ENCODE measurements around the gene KCNJ18. TPM values are rescaled to one million over a fixed set of nuclear protein-coding genes. Genes with fewer than 3 reads are reported as not detected.
A peak's percentile ranks its signal among the peaks of the same experiment; 100 is the strongest.
"Not testable (repeated sequence)": the region's sequence is repeated elsewhere in the genome, so short reads cannot be mapped to it uniquely, and the experiment has no call there.

The KCNJ18 gene
- total and polyA plus RNA-seq, 2 of the 13 experiments (the other 11 are each of a cell fraction or from before 2014, with no cell fraction given): not detected

DNA sequence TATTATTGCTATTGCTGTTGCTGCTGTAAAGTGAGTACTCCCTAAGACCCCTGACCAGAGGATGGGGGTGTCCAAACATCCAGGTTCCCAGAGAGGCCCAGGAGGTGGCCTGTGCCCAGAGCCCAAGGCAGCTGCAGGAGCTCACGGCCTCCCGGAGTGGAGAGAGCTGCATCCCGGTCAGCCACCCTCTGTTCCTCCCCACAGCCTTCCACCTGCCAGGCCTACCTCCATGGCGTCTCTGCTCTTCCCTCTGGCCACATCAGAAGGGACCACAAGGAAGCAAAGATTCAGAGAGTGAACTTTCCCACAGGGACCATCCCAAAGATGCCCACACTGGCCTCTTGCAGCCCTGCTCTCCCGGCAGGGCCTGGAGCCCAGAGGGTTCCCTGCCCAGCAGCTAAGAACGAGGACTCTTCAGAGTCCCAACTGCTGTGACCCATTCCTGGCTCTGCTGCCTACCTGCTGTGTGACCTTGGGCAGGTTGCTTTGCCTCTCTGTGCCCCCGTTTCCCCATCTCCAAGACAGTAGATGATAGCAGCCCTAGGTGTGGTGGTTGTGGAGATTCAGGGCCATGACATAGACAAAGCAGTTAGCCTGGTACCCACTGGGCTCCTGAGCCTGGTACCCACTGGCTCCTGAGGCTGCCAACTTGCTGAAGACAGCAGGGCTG lies 53.2 kb downstream of the KCNJ18 start:
- ATAC-seq; H3K4me1 ChIP-seq (ENCODE audit: insufficient read depth, low read length); BruUV-seq (replicated peaks); H3K9ac ChIP-seq (ENCODE audit: insufficient read depth, low read depth, low read length); DNase-seq (ENCODE audit: low spot score); H3K79me2 ChIP-seq (ENCODE audit: insufficient read depth, low read length); H3K27ac ChIP-seq (ENCODE audit: extremely low read length, insufficient read depth, low read length); in situ Hi-C loops (cut with HindIII; ENCODE audit: extremely low pct_ligation_motif_present, low pct_unique_long_range_greater_than_20kb); CTCF ChIA-PET (ENCODE audit: low intra/inter-chr PET ratio, low total read pairs); H3K4me2 ChIP-seq (ENCODE audit: low read depth, low read length); H4K20me1 ChIP-seq (ENCODE audit: insufficient read depth, low read length); intact Hi-C loops (cut with micrococcal nuclease; ENCODE audit: unreplicated experiment); H2AFZ ChIP-seq (ENCODE audit: low read length); H3K36me3 ChIP-seq (replicated peaks in 1 of 2; ENCODE audit: control insufficient read depth in 1 of 2, insufficient read depth in 2 of 2, low read length in 2 of 2); H3K9me3 ChIP-seq (ENCODE audit: low read length); FAIRE-seq; POLR2A ChIA-PET; H3K4me3 ChIP-seq (replicated peaks in 1 of 3; ENCODE audit: insufficient read depth in 1 of 3, low read depth in 2 of 3, low read length in 3 of 3); H3K27me3 ChIP-seq (ENCODE audit: control insufficient read depth in 1 of 2, insufficient read depth in 2 of 2, low read length in 2 of 2): not testable (repeated sequence)
- 0% methylated on average over 5 of the region's 7 CpGs for WGBS (ENCODE audit: low lambda C conversion rate)
- peak; percentile 60; the same call in 1 of the 2 replicates for TF ChIP-seq ZNF768 (CRISPR knock-in tag; IDR thresholded peaks at IDR 0.05)

DNA sequence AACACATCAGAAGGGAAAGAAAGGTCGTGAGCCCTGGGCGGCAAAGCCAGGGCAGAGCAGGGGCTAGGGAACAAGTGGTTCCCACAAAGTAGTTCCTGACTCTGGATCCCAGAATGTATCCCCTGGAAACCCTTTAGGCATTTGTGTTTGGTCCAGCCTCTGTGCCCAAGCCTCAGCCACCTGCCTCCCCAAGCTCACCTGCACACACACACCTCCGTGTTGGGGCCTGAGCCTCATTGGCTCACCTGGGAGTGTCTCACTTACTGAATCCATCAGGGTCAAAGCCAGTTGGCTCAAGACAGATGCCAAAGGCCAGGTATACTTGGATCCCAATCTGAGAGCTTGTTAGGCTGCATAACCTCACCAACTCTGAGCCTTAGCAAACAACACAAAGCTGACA lies 54.1 kb downstream of the KCNJ18 start:
- H3K27me3 ChIP-seq (ENCODE audit: control insufficient read depth in 1 of 2, insufficient read depth in 2 of 2, low read length in 2 of 2); CTCF ChIA-PET (ENCODE audit: low intra/inter-chr PET ratio, low total read pairs); POLR2A ChIA-PET; H4K20me1 ChIP-seq (ENCODE audit: insufficient read depth, low read length); H3K9me3 ChIP-seq (ENCODE audit: low read length); H3K27ac ChIP-seq (ENCODE audit: extremely low read length, insufficient read depth, low read length); in situ Hi-C loops (cut with HindIII; ENCODE audit: extremely low pct_ligation_motif_present, low pct_unique_long_range_greater_than_20kb); H3K36me3 ChIP-seq (replicated peaks in 1 of 2; ENCODE audit: control insufficient read depth in 1 of 2, insufficient read depth in 2 of 2, low read length in 2 of 2); H3K4me1 ChIP-seq (ENCODE audit: insufficient read depth, low read length); FAIRE-seq; H3K4me2 ChIP-seq (ENCODE audit: low read depth, low read length); DNase-seq (ENCODE audit: low spot score); H3K9ac ChIP-seq (ENCODE audit: insufficient read depth, low read depth, low read length); H2AFZ ChIP-seq (ENCODE audit: low read length); intact Hi-C loops (cut with micrococcal nuclease; ENCODE audit: unreplicated experiment); ATAC-seq; BruUV-seq (replicated peaks); H3K79me2 ChIP-seq (ENCODE audit: insufficient read depth, low read length); H3K4me3 ChIP-seq (replicated peaks in 1 of 3; ENCODE audit: insufficient read depth in 1 of 3, low read depth in 2 of 3, low read length in 3 of 3): not testable (repeated sequence)
- WGBS (ENCODE audit: low lambda C conversion rate): 38% methylated on average over 3 of the region's 3 CpGs

DNA sequence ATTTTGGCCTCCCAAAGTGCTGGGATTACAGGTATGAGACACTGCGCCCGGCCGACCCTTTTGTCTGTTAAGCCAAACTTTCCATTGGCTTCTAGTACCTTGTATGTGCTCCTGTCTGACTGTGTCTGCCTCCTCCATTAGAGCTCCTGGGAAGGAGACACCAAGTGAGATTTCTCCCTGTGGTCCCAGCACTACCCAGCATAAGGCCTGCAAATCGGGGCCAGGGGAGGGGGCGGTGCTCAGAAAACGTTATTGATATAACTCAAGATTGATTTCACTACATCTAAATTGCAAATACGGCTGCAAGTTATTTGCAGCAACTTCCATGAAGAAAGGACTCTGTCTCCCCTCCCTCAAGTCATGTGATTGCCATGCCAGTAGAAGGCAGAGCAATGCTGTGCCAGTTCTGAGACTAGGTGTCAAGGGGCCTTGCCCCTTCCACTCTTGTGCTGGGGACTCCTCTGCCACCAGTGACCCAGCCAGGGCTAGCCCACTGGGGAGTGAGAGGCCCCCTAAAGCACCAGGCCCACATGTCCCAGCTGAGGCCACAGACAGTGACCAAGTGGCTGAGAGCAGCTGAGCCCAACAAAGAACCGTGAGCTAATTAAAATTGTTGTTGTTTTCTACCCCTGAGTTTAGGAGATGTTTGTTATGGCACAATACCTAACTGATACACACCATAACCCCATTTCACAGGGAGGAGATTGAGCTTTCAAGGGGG lies 55.0 kb downstream of the KCNJ18 start:
- FAIRE-seq; BruUV-seq (replicated peaks); H3K9ac ChIP-seq (ENCODE audit: insufficient read depth, low read depth, low read length): not testable (repeated sequence)

DNA sequence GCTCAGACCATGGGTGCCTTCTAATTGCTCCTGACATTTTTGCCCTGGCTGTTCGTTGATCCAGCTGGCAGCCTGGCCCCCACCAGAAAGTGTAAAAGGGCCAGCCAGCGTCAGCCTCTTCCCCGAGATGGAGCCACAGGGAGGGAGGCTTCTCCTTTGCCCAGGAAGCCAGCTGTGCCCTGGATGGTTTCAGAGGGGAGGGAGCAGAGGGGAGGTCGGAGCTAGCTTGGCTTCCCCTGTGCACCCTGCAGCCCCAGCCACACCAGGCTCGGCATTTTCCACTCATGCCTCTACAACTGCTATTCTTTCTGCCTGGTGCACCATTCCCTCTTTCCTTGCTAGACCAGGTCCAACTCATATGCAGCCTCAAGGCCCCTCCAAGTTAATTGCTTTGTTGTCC lies 56.4 kb downstream of the KCNJ18 start:
- 19% methylated on average over 2 of the region's 5 CpGs for WGBS (ENCODE audit: low lambda C conversion rate)
- POLR2A ChIA-PET; H3K4me2 ChIP-seq (ENCODE audit: low read depth, low read length); ATAC-seq; H3K79me2 ChIP-seq (ENCODE audit: insufficient read depth, low read length); DNase-seq (ENCODE audit: low spot score); FAIRE-seq; in situ Hi-C loops (cut with HindIII; ENCODE audit: extremely low pct_ligation_motif_present, low pct_unique_long_range_greater_than_20kb); H2AFZ ChIP-seq (ENCODE audit: low read length); BruUV-seq (replicated peaks); H3K27ac ChIP-seq (ENCODE audit: extremely low read length, insufficient read depth, low read length); H3K4me3 ChIP-seq (replicated peaks in 1 of 3; ENCODE audit: insufficient read depth in 1 of 3, low read depth in 2 of 3, low read length in 3 of 3); H4K20me1 ChIP-seq (ENCODE audit: insufficient read depth, low read length); H3K27me3 ChIP-seq (ENCODE audit: control insufficient read depth in 1 of 2, insufficient read depth in 2 of 2, low read length in 2 of 2); CTCF ChIA-PET (ENCODE audit: low intra/inter-chr PET ratio, low total read pairs); H3K4me1 ChIP-seq (ENCODE audit: insufficient read depth, low read length); H3K9ac ChIP-seq (ENCODE audit: insufficient read depth, low read depth, low read length); intact Hi-C loops (cut with micrococcal nuclease; ENCODE audit: unreplicated experiment); H3K36me3 ChIP-seq (replicated peaks in 1 of 2; ENCODE audit: control insufficient read depth in 1 of 2, insufficient read depth in 2 of 2, low read length in 2 of 2); H3K9me3 ChIP-seq (ENCODE audit: low read length): not testable (repeated sequence)

More for the DNA sequence above, 55.0 kb downstream of the KCNJ18 start:
- H3K27ac ChIP-seq (ENCODE audit: extremely low read length, insufficient read depth, low read length); CTCF ChIA-PET (ENCODE audit: low intra/inter-chr PET ratio, low total read pairs); H2AFZ ChIP-seq (ENCODE audit: low read length); H3K4me3 ChIP-seq (replicated peaks in 1 of 3; ENCODE audit: insufficient read depth in 1 of 3, low read depth in 2 of 3, low read length in 3 of 3); H3K9me3 ChIP-seq (ENCODE audit: low read length); H3K79me2 ChIP-seq (ENCODE audit: insufficient read depth, low read length); POLR2A ChIA-PET; H4K20me1 ChIP-seq (ENCODE audit: insufficient read depth, low read length); H3K4me1 ChIP-seq (ENCODE audit: insufficient read depth, low read length); DNase-seq (ENCODE audit: low spot score); intact Hi-C loops (cut with micrococcal nuclease; ENCODE audit: unreplicated experiment); H3K4me2 ChIP-seq (ENCODE audit: low read depth, low read length); ATAC-seq; in situ Hi-C loops (cut with HindIII; ENCODE audit: extremely low pct_ligation_motif_present, low pct_unique_long_range_greater_than_20kb); H3K36me3 ChIP-seq (replicated peaks in 1 of 2; ENCODE audit: control insufficient read depth in 1 of 2, insufficient read depth in 2 of 2, low read length in 2 of 2); H3K27me3 ChIP-seq (ENCODE audit: control insufficient read depth in 1 of 2, insufficient read depth in 2 of 2, low read length in 2 of 2): not testable (repeated sequence)
- 30% methylated on average over 8 of the region's 8 CpGs for WGBS (ENCODE audit: low lambda C conversion rate)

Data from HepG2 (cell line).